Stimulated activated naive CD4-positive, alpha-beta T cell (primary cell): ENCODE results near the gene ADD3.

Experiments used
- DNase-seq, 6 experiments: peaks; one replicate each; lab custom pipeline; 2025; lab: John Stamatoyannopoulos, UW

Gene ADD3

DNA sequence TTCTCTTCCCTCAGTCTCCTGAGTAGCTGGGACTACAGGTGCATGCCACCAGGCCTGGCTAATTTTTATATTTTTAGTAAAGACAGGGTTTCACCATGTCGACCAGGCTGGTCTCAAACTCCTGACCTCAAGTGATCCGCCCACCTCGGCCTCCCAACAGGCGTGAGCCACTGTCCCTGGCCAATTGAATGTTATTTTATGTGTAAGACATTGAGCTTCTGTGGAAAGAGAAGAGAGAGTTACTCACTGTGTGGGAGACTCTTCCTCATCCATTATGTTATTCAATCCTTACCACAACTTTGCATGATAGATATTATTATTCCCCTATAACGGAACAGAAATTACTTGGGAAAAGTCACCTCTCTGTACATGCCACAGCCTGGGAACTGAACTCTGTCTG is 167.0 kb downstream of the ADD3 start:
- DNase-seq, result no peak

- DNase-seq, result no peak
Measured at GRCh38 chr10:110175406-110175805, 167.6 kb downstream of the ADD3 start.

- DNase-seq, result no peak
Measured at GRCh38 chr10:110176141-110177030, 168.6 kb downstream of the ADD3 start.

GRCh38 chr10:110179220-110179619 is 171.4 kb downstream of the ADD3 start:
- no peak for DNase-seq

GRCh38 chr10:110181451-110181850 is 173.7 kb downstream of the ADD3 start:
- DNase-seq, result no peak

- no peak for DNase-seq
Measured at GRCh38 chr10:110181911-110182310, 174.1 kb downstream of the ADD3 start.

DNA sequence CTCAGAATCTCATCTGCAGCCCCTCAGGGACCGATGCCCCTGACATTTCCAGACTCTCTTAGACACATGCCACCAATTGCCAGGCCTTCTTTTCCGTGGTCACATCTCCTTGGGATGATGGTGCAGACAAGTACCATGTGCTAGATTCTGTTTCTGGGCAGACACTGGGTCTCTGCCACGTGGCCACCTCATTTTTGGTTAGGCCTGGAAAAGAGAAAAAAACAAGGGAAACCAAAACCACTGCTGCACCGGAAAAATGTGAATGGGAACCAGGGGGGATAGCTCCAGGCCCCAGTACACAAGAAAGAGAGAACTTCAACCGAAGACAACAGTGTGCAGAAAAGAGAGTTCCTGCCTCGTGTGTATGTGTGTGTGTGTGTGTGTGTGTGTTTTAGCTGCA is 176.6 kb downstream of the ADD3 start:
- no peak for DNase-seq
